A673 (cell line): Measurements from ENCODE around the gene NDE1. TPM values are rescaled to one million over a fixed set of nuclear protein-coding genes. Genes with fewer than 3 reads are reported as not detected.
A peak's percentile ranks its signal among the peaks of the same experiment; 100 is the strongest.
"Not testable (repeated sequence)": the region's sequence is repeated elsewhere in the genome, so short reads cannot be mapped to it uniquely, and the experiment has no call there.

Experiments used
- BruUV-seq: library from RNA; stranded (reverse); fragments of 400-500 nt; replicated peaks from 2 replicates; lab custom pipeline; 2021; lab: Mats Ljungman, UMichigan
- CTCF ChIA-PET: fragments of 300-600 bp; sonication (Branson Sonifier 250); formaldehyde crosslinking; loops from one replicate; lab custom pipeline; 2022; ENCODE audit warnings: antibody characterized with exemption; lab: Charles Lee
- POLR2A ChIA-PET: fragments of 300-600 bp; sonication (Branson Sonifier 250); formaldehyde crosslinking; loops from one replicate; lab custom pipeline; 2022; ENCODE audit warnings: antibody characterized with exemption; ENCODE audit not compliant: low non-redundant PET; lab: Charles Lee
- DNase-seq: peaks from one replicate; pipeline ENCODE4 v3.0.0-alpha.2; 2015; ENCODE audit warnings: low spot score
- H3K27ac ChIP-seq: fragments of 200-600 bp; sonication (generic); 2 replicates; pipeline ENCODE4 v1.5.1; 2016; ENCODE audit warnings: mixed run types, low read depth, mild to moderate bottlenecking, mixed read lengths, antibody characterized with exemption, low read length; ENCODE audit not compliant: poor library complexity, severe bottlenecking
- H3K27me3 ChIP-seq: fragments of 200-600 bp; sonication (generic); replicated peaks from 2 replicates; pipeline ENCODE4 v1.6.1; 2017; ENCODE audit warnings: mixed run types, low read depth, mild to moderate bottlenecking, mixed read lengths, antibody characterized with exemption, low read length; ENCODE audit not compliant: insufficient read depth, poor library complexity
- H3K36me3 ChIP-seq: fragments of 200-600 bp; sonication (generic); 2 replicates; pipeline ENCODE4 v1.6.1; 2016; ENCODE audit warnings: mixed run types, mild to moderate bottlenecking, mixed read lengths, antibody characterized with exemption, low read length; ENCODE audit not compliant: insufficient read depth, poor library complexity, severe bottlenecking
- H3K4me1 ChIP-seq: fragments of 200-600 bp; sonication (generic); 2 replicates; pipeline ENCODE4 v1.6.1; 2017; ENCODE audit warnings: mixed run types, mild to moderate bottlenecking, mixed read lengths, antibody characterized with exemption, low read length; ENCODE audit not compliant: insufficient read depth, poor library complexity, severe bottlenecking
- H3K4me3 ChIP-seq: fragments of 200-600 bp; sonication (generic); 2 replicates; pipeline ENCODE4 v1.5.1; 2016; ENCODE audit warnings: low read depth, mixed run types, mild to moderate bottlenecking, mixed read lengths, low read length; ENCODE audit not compliant: poor library complexity, severe bottlenecking
- H3K9me3 ChIP-seq: fragments of 200-600 bp; sonication (generic); 2 replicates; pipeline ENCODE4 v1.6.1; 2016; ENCODE audit warnings: mixed run types, low read depth, mild to moderate bottlenecking, mixed read lengths, antibody characterized with exemption, low read length; ENCODE audit not compliant: poor library complexity, severe bottlenecking
- CTCF ChIP-seq: fragments of 300-800, 200-600 bp; sonication (generic); conservative IDR thresholded peaks from 2 replicates; pipeline ENCODE4 v1.5.1; 2017; ENCODE audit warnings: low read depth, mild to moderate bottlenecking, antibody characterized with exemption, low read length, moderate library complexity, mixed read lengths
- EZH2 ChIP-seq: fragments of 200-600 bp; sonication (generic); IDR thresholded peaks from 2 replicates; pipeline ENCODE4 v1.6.1; 2017; ENCODE audit warnings: borderline replicate concordance, low read depth, mild to moderate bottlenecking, mixed read lengths, antibody characterized with exemption, low read length; ENCODE audit not compliant: poor library complexity, severe bottlenecking
- intact Hi-C: fragments of 100-400 bp; cut with micrococcal nuclease; formaldehyde crosslinking; loops from one replicate; pipeline ENCODE4 v1.10.0; 2022; ENCODE audit not compliant: unreplicated experiment
- total RNA-seq: library from RNA; stranded (reverse); gene quantifications from 2 replicates; pipeline ENCODE4 v1.2.3, GENCODE V29; 2021

The NDE1 gene
- total RNA-seq, 1 experiment from 2014 or later, result 78.1 TPM

- BruUV-seq, H3K36me3 ChIP-seq, H3K27ac ChIP-seq, H3K27me3 ChIP-seq, DNase-seq, H3K9me3 ChIP-seq, CTCF ChIA-PET, H3K4me3 ChIP-seq, intact Hi-C loops: not testable (repeated sequence)
- POLR2A ChIA-PET, result interaction anchor here (0.6 kb wide), 1 partner anchor 136 kb away, joined by 3 read pairs; no protein-coding TSS in a partner anchor
- H3K4me1 ChIP-seq, result peaks cover 26% of the 10 kb centered on the region
These were observed 3.3 kb upstream of the NDE1 start for GRCh38 chr16:15646557-15647293.

DNA sequence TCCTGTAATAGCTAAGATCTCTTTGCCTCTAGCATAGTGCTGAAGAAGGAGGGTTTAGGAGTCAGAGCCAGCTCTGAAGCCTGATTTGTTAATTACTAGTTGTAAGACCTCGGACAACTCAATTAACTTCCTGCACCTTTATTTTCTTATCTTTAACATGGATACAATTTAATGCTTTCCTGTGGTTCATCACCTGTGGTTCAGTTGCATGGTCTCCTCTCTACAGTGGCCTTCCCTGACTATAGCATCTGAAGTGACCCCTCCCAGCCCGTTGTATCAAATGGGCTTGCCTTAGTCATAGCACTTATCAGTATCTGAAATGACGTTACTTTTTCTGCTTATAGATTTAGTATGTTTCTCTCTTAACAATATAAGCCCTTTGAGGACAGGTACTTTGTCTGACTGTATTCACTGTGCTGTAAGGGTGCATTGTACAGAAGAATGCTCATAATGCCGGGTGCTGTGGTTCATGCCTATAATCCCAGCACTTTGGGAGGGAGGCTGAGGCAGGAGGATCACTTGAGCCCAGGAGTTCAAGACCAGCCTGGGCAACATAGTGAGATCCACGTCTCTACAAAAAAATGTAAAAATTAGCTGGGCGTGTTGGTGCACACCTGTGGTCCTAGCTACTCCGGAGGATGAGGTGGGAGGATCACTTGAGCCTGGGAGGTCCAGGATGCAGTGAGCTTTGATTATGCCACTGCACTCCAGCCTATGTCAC lies 2.6 kb upstream of the NDE1 start:
- BruUV-seq, result no TSS peak
- ChIA-PET POLR2A (no interaction called here), CTCF (no interaction called here)
- Histone ChIP-seq H3K27ac (no peak overlapping the region), H3K4me3 (no peak overlapping the region), H3K4me1 (peaks cover 21% of the 10 kb centered on the region), H3K36me3 (no peaks in the 10 kb centered on the region), H3K27me3 (no peaks in the 10 kb centered on the region), H3K9me3 (no peaks in the 10 kb centered on the region)
- TF ChIP-seq CTCF, result no peak
- DNase-seq, result no peak
- intact Hi-C loops, result no loop called here

DNA sequence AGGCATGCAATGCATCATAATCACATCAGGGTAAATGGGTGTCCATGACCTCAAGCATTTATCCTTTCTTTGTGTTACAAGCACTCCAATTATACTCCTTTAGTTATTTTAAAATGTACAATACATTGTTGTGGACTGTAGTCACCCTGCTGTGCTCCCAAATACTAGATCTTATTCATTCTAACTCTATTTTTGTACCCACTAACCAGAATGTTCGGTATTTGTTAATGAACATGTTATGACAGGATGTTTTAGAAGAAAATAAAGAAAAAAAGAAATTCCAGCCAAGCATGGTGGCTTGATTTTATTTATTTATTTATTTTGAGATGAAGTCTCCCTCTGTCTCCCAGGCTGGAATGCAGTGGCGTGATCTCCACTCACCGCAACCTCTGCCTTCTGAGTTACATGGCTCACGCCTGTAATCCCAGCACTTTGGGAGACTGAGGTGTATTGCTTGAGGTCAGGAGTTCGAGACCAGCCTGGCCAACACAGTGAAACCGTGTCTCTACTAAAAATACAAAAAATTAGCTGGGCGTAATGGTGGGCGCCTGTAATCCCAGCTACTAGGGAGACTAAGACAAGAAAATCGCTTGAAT lies 1.8 kb upstream of the NDE1 start:
- BruUV-seq, result no TSS peak
- TF ChIP-seq CTCF, result no peak
- no peak for TF ChIP-seq EZH2
- H3K4me1 ChIP-seq, result peaks cover 21% of the 10 kb centered on the region
- no peaks in the 10 kb centered on the region for H3K36me3 ChIP-seq
- no peak for DNase-seq
- no peak overlapping the region for H3K27ac ChIP-seq
- no peaks in the 10 kb centered on the region for H3K9me3 ChIP-seq
- intact Hi-C loops, result no loop called here
- no peak overlapping the region for H3K4me3 ChIP-seq
- ChIA-PET CTCF (no interaction called here), POLR2A (no interaction called here)
- H3K27me3 ChIP-seq, result no peaks in the 10 kb centered on the region

DNA sequence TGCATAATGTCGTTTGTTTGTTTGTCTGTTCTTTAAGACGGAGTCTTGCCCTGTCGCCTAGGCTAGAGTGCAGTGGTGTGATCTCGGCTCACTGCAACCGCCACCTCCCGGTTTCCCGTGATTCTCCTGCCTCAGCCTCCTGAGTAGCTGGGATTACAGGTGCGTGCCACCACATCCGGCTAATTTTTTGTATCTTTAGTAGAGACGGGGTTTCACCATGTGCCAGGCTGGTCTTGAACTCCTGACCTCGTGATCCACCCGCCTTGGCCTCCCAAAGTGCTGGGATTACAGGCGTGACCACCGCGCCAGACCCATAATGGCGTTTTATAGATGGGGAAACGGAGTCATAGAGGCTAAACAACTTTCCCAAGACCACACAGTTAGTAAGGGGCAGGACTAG lies 734 bp upstream of the NDE1 start:
- DNase-seq, CTCF ChIA-PET, H3K9me3 ChIP-seq, intact Hi-C loops, H3K27me3 ChIP-seq, BruUV-seq, H3K36me3 ChIP-seq, POLR2A ChIA-PET: not testable (repeated sequence)
- H3K4me1 ChIP-seq, result peaks cover 17% of the 10 kb centered on the region
- H3K4me3 ChIP-seq, result peak overlapping the region; percentile 93
- H3K27ac ChIP-seq, result peak overlapping the region; percentile 87
